GM18498 (cell line): ENCODE results near the gene GPRIN3.
"Not testable (repeated sequence)": the region's sequence is repeated elsewhere in the genome, so short reads cannot be mapped to it uniquely, and the experiment has no call there.

Source experiments
- ATAC-seq: cut with Tn5 transposase; IDR thresholded peaks from one replicate; pipeline ENCODE4 v1.9.1; 2021; ENCODE audit warnings: mild to moderate bottlenecking, moderate library complexity; ENCODE audit not compliant: unreplicated experiment

The GPRIN3 gene

GRCh38 chr4:89221167-89221867, 86.3 kb downstream of the GPRIN3 start:
- ATAC-seq, result no peak

DNA sequence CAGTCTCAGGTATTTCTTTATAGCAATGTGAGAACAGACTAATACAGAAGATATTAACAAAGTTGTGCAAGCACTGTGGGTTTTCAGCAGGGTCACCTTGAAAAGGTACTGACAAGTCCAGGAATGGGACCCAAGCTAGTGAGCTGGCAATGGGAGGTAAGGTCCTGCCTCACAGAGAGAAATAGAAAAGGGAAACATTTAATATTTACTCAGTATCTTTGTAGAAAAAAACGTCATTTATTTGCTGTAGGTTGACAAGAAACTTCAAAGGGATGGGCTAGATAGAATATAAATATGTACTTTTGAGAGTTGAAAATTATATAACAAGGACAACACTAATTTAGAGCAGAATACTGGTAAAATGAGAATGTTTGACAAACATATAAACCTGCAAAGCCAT, 89.0 kb downstream of the GPRIN3 start:
- no peak for ATAC-seq

GRCh38 chr4:89217604-89218003, 90.0 kb downstream of the GPRIN3 start:
- ATAC-seq, result no peak

- no peak for ATAC-seq
These were observed 90.7 kb downstream of the GPRIN3 start for GRCh38 chr4:89216866-89217265.

- ATAC-seq, result no peak
These were observed 91.2 kb downstream of the GPRIN3 start for GRCh38 chr4:89216422-89216821.

- ATAC-seq, result no peak
These were observed 91.9 kb downstream of the GPRIN3 start for GRCh38 chr4:89215736-89216135.

DNA sequence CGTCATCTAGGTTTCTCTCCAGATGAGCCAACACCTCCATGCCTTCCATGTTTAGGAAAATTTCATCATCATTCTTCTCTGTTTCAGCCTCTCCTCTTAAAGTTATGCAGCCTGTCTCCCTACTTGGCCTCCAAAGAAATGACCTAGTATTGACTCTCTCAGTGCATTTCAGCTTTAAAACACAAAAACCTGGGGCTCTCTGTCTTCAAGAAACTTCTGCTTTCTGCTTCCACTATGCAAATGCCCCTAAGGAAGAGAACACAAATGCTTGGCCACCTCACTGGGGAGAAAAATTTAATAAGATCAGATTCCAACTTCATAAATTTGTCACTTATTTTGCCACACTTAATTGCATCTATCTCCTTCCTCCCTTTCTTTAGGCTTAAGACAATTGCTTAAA, 93.3 kb downstream of the GPRIN3 start:
- ATAC-seq, result no peak

DNA sequence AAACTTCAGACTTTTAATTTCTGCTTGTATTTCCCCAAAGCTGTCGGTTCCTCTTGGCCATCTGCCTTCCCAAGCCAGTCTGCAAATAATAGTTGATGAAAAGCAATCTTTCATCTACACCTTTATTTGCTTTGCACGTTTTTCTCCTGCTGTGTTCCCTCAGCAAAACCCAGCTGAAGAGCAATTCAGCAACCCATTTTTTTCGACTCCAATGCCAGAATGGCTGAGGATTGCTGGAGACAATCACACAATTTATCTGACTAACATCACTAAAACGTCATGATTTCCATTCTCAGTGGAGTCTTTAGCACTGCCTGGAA, 94.3 kb downstream of the GPRIN3 start:
- no peak for ATAC-seq

- no peak for ATAC-seq
These were observed 94.8 kb downstream of the GPRIN3 start for GRCh38 chr4:89212666-89213381.

GRCh38 chr4:89204624-89205023, 103.0 kb downstream of the GPRIN3 start:
- no peak for ATAC-seq

DNA sequence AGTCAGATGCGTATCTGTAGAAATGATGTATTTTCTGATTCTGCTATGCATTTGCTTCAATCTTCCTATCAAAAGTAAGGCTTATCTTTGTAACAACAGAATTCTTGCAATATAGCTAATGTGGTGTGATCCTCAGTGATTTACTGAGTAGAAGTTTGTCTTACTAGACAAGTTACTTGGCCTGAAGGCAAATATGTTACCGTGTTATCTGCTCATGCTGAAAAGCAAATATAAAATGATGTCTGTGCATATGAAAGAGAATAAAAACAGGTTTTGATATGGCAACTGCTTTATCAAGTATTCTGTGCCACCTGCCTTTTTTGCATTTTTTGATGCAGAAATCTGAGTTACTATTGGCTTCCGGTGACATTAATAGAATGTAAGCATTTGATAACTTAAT, 103.7 kb downstream of the GPRIN3 start:
- no peak for ATAC-seq

- ATAC-seq, result not testable (repeated sequence)
These were observed 108.2 kb downstream of the GPRIN3 start for GRCh38 chr4:89199394-89199793.

- no peak for ATAC-seq
These were observed 109.7 kb downstream of the GPRIN3 start for GRCh38 chr4:89197920-89198319.

DNA sequence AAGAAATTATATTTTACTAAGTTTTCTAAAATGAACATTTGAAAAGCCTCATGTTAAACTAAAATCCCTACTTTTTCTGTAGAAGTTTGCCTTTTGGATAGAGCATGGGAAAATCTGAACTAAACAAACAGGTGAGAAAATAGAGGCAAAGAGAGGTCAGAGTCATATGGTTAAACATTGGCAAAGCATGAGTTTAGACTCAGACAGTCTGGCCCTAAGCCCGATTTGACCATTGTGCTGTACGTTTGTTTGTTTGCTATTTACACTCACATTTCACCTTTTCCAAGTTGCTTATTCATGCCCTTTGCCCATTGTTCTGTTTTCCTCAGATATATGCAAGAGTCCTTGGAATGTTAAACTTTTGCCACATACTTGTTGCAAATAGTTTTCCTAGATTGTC, 110.9 kb downstream of the GPRIN3 start:
- ATAC-seq, result no peak

- no peak for ATAC-seq
These were observed 111.4 kb downstream of the GPRIN3 start for GRCh38 chr4:89196056-89196674.

DNA sequence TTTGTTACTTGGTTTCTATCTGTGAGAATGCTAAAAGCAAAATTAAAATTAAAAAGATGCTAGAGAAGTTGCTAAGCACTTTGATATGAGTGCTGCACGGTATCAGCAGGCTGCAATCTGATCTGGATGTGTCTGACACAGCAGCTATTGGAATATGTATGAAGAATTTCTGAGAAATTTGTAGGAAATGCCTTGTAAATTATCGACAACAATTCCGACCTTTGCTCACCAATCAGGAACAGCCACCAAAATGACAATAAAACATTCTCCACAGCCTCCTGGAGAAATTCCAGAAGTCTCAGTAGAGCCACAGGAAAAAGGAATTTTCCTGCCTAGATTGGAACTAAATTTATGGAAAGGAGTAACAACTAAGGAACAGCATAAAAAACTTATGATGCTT, 113.8 kb downstream of the GPRIN3 start:
- ATAC-seq, result no peak
